Neuronal stem cell (in vitro differentiated cells): ENCODE measurements around the gene ZNF469.

ENCODE experiments used
- DNase-seq: peaks from one replicate; pipeline ENCODE4 v3.0.0-alpha.2; 2013; ENCODE audit warnings: low spot score
- H2AFZ ChIP-seq: one replicate; pipeline ENCODE4 v1.6.1; 2013; ENCODE audit warnings: mild to moderate bottlenecking, low read length, inconsistent platforms
- H2AK5ac ChIP-seq: 2 replicates; pipeline ENCODE4 v1.6.1; 2013; ENCODE audit warnings: low read depth, mild to moderate bottlenecking, inconsistent platforms, low read length, moderate library complexity, mixed read lengths
- H2BK120ac ChIP-seq: 2 replicates; pipeline ENCODE4 v1.6.1; 2013; ENCODE audit warnings: low read depth, mild to moderate bottlenecking, inconsistent platforms, low read length, moderate library complexity, mixed read lengths
- H2BK12ac ChIP-seq: one replicate; pipeline ENCODE4 v1.6.1; 2013; ENCODE audit warnings: low read length, inconsistent platforms
- H2BK15ac ChIP-seq: 2 replicates; pipeline ENCODE4 v1.6.1; 2013; ENCODE audit warnings: mild to moderate bottlenecking, low read length, inconsistent platforms, mixed read lengths
- H2BK5ac ChIP-seq: one replicate; pipeline ENCODE4 v1.6.1; 2013; ENCODE audit warnings: inconsistent platforms, mild to moderate bottlenecking, low read length, moderate library complexity
- H3K14ac ChIP-seq: one replicate; pipeline ENCODE4 v1.6.1; 2013; ENCODE audit warnings: low read length, inconsistent platforms
- H3K18ac ChIP-seq: 2 replicates; pipeline ENCODE4 v1.6.1; 2013; ENCODE audit warnings: low read length, inconsistent platforms
- H3K23ac ChIP-seq: 2 replicates; pipeline ENCODE4 v1.6.1; 2013; ENCODE audit warnings: low read depth, mild to moderate bottlenecking, mixed read lengths, low read length, inconsistent platforms; ENCODE audit not compliant: poor library complexity
- H3K27ac ChIP-seq: replicated peaks from 3 replicates; pipeline ENCODE4 v1.5.1; 2013; ENCODE audit warnings: low read length, inconsistent platforms
- H3K27me3 ChIP-seq, 3 experiments: 2 replicates each; pipeline ENCODE4 v1.6.1; 2013; ENCODE audit warnings: low read length in 3 of 3, mild to moderate bottlenecking in 2 of 3, inconsistent platforms in 1 of 3, low read depth in 1 of 3, mixed read lengths in 1 of 3, moderate library complexity in 1 of 3; ENCODE audit not compliant: control insufficient read depth in 3 of 3, insufficient read depth in 3 of 3
- H3K36me3 ChIP-seq, 2 donors: replicated peaks in 1 of 2; 2 replicates each; pipeline ENCODE4 v1.6.1; 2013; ENCODE audit warnings: low read length in 2 of 2; ENCODE audit not compliant: control insufficient read depth in 2 of 2, insufficient read depth in 2 of 2
- H3K4ac ChIP-seq: 2 replicates; pipeline ENCODE4 v1.6.1; 2013; ENCODE audit warnings: inconsistent platforms, mild to moderate bottlenecking, low read length, moderate library complexity
- H3K4me1 ChIP-seq, 2 donors: 1 replicate in 1 of 2; 2 replicates in 1 of 2; pipeline ENCODE4 v1.6.1; 2013; ENCODE audit warnings: low read length in 2 of 2, low read depth in 1 of 2; ENCODE audit not compliant: control insufficient read depth in 2 of 2, insufficient read depth in 1 of 2
- H3K4me2 ChIP-seq: one replicate; pipeline ENCODE4 v1.6.1; 2013; ENCODE audit warnings: mild to moderate bottlenecking, low read length, inconsistent platforms; ENCODE audit not compliant: insufficient read depth, poor library complexity, severe bottlenecking
- H3K4me3 ChIP-seq, 2 donors: 2 replicates each; pipeline ENCODE4 v1.5.1; 2013; ENCODE audit warnings: low read length in 2 of 2, mild to moderate bottlenecking in 2 of 2, inconsistent platforms in 1 of 2, moderate library complexity in 1 of 2
- H3K79me1 ChIP-seq: one replicate; pipeline ENCODE4 v1.6.1; 2013; ENCODE audit warnings: low read depth, mild to moderate bottlenecking, inconsistent platforms, low read length, moderate library complexity
- H3K9ac ChIP-seq: one replicate; pipeline ENCODE4 v1.6.1; 2013; ENCODE audit warnings: mild to moderate bottlenecking, low read depth, low read length, inconsistent platforms; ENCODE audit not compliant: poor library complexity
- H3K9me3 ChIP-seq, 2 donors: replicated peaks in 1 of 2; 2 replicates each; pipeline versions ENCODE3 to v1.6.1; 2013; ENCODE audit warnings: low read length in 2 of 2, mild to moderate bottlenecking in 2 of 2, inconsistent platforms in 1 of 2, low read depth in 1 of 2, mixed read lengths in 1 of 2, moderate library complexity in 1 of 2; ENCODE audit not compliant: control insufficient read depth in 2 of 2, insufficient read depth in 1 of 2
- H4K8ac ChIP-seq: one replicate; pipeline ENCODE4 v1.6.1; 2013; ENCODE audit warnings: low read depth, mild to moderate bottlenecking, inconsistent platforms, low read length, moderate library complexity
- H4K91ac ChIP-seq: one replicate; pipeline ENCODE4 v1.6.1; 2013; ENCODE audit warnings: low read length, low read depth, mild to moderate bottlenecking, inconsistent platforms; ENCODE audit not compliant: poor library complexity
- WGBS, 2 donors: extraction: QIAGEN DNeasy Blood & Tissue Kit; methylation state at CpG; one replicate each; pipeline ENCODE4 v1.1.7; 2013; ENCODE audit warnings: missing lambda C conversion rate in 2 of 2, mixed read lengths in 1 of 2; ENCODE audit not compliant: insufficient read length in 2 of 2, insufficient replicate concordance in 1 of 2; ENCODE audit errors: extremely low coverage in 2 of 2; 5-methylcytosine and 5-hydroxymethylcytosine counted together

ZNF469 gene

DNA sequence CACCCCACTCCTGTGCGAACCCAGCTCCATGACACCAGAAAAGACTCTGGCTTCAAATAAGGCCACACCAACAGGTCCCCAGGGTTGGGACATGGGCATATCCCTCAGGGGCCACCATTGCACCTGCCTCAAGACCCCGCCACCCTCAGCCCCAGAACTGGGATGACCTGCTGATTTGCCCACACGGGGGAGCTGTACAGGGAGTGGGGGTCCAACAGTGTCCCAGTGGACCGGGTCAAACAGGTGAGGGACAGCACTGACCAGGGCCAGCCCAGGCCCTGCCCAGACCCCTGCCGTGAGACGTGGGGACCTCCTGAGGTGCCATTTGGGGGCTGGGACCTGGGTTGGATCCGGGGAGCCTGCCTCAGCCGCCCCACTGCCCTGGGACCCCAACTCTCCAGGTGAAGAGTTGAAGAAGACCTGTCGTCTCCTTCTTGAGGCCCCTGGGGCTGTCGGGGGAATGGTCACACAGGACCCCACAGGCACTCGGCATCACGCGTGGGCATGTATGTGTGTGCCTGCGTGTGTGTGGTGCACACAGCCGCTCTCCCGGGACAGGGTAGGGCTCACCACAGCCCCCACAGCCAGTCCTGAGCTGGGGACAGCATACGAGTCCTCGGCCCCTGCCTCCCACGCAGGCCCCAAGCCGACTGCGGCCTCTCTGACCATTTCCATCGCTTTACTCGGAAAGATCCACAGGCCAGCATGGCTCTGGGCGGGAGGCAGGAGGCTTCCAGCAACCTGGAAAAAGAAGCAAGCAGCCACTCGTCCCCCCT is 34.2 kb upstream of the ZNF469 start:
- H3K27ac ChIP-seq = no peak overlapping the region
- WGBS, 2 donors = no CpG with 5 or more reads among the region's 25 CpGs
- peak overlapping the region; percentile 61 for H2BK120ac ChIP-seq
- H4K8ac ChIP-seq = no peak overlapping the region
- H3K4me1 ChIP-seq = peaks cover 0 to 1% of the 10 kb centered on the region in 2 donors
- peaks cover 0 to 13% (median 0%) of the 10 kb centered on the region in 3 experiments for H3K27me3 ChIP-seq
- no peak overlapping the region for H3K4ac ChIP-seq
- H4K91ac ChIP-seq = peak overlapping the region; percentile 49
- peak overlapping the region; percentile 6 for H2BK15ac ChIP-seq
- no peak overlapping the region for H3K4me3 ChIP-seq
- H3K9me3 ChIP-seq = peaks cover 0 to 4% of the 10 kb centered on the region in 2 donors
- peak overlapping the region; percentile 90 for H3K18ac ChIP-seq
- H2AK5ac ChIP-seq = peak overlapping the region; percentile 79
- no peak overlapping the region for H3K9ac ChIP-seq
- H3K14ac ChIP-seq = peak overlapping the region; percentile 40
- peak overlapping the region; percentile 39 for H2BK5ac ChIP-seq
- H2AFZ ChIP-seq = no peak overlapping the region
- peaks cover 3% of the 10 kb centered on the region for H3K79me1 ChIP-seq
- no peaks in the 10 kb centered on the region for H3K36me3 ChIP-seq
- H2BK12ac ChIP-seq = peak overlapping the region; percentile 73
- peak overlapping the region; percentile 93 for H3K23ac ChIP-seq
- no peak for DNase-seq
- H3K4me2 ChIP-seq = no peak overlapping the region

GRCh38 chr16:88349153-88349902 is 33.4 kb upstream of the ZNF469 start:
- peak overlapping the region; percentile 49 for H4K91ac ChIP-seq
- H3K14ac ChIP-seq = peak overlapping the region; percentile 40
- H3K18ac ChIP-seq = peak overlapping the region; percentile 20
- H2BK5ac ChIP-seq = no peak overlapping the region
- H3K27me3 ChIP-seq = peaks cover 0 to 13% (median 0%) of the 10 kb centered on the region in 3 experiments
- H2AFZ ChIP-seq = no peak overlapping the region
- H3K4me1 ChIP-seq = peaks cover 0 to 1% of the 10 kb centered on the region in 2 donors
- peak overlapping the region; percentile 43 for H2BK12ac ChIP-seq
- peak overlapping the region in 1 of 2 donors; percentile 51 for H3K4me3 ChIP-seq
- WGBS, 2 donors = no CpG with 5 or more reads among the region's 12 CpGs
- peak overlapping the region; percentile 4 for H4K8ac ChIP-seq
- no peak overlapping the region for H3K4ac ChIP-seq
- H3K9ac ChIP-seq = peak overlapping the region; percentile 12
- H3K23ac ChIP-seq = peak overlapping the region; percentile 93
- H3K9me3 ChIP-seq = peaks cover 0 to 4% of the 10 kb centered on the region in 2 donors
- no peak for DNase-seq
- no peak overlapping the region for H3K27ac ChIP-seq
- H3K4me2 ChIP-seq = no peak overlapping the region
- H2BK15ac ChIP-seq = peak overlapping the region; percentile 6
- no peaks in the 10 kb centered on the region for H3K36me3 ChIP-seq
- peaks cover 3% of the 10 kb centered on the region for H3K79me1 ChIP-seq
- H2BK120ac ChIP-seq = peak overlapping the region; percentile 61
- H2AK5ac ChIP-seq = peak overlapping the region; percentile 79

- no peaks in the 10 kb centered on the region for H3K36me3 ChIP-seq
- H3K14ac ChIP-seq = peak overlapping the region; percentile 89
- no peak overlapping the region for H2AFZ ChIP-seq
- no peak overlapping the region for H3K4me2 ChIP-seq
- H2BK5ac ChIP-seq = peak overlapping the region; percentile 66
- H3K27ac ChIP-seq = no peak overlapping the region
- DNase-seq = no peak
- peaks cover 0 to 13% (median 0%) of the 10 kb centered on the region in 3 experiments for H3K27me3 ChIP-seq
- peak overlapping the region; percentile 60 for H3K18ac ChIP-seq
- no peak overlapping the region for H4K91ac ChIP-seq
- peak overlapping the region; percentile 43 for H4K8ac ChIP-seq
- H3K4ac ChIP-seq = peak overlapping the region; percentile 5
- H3K4me1 ChIP-seq = peaks cover 0 to 1% of the 10 kb centered on the region in 2 donors
- H3K9me3 ChIP-seq = peaks cover 0 to 4% of the 10 kb centered on the region in 2 donors
- WGBS, 2 donors = 100% methylated on average over 2 of the region's 32 CpGs; no CpG with 5 or more reads in 1 of the 2 donors
- H3K79me1 ChIP-seq = peaks cover 3% of the 10 kb centered on the region
- H3K4me3 ChIP-seq = peak overlapping the region in 1 of 2 donors; percentile 51
- no peak overlapping the region for H3K9ac ChIP-seq
- H2BK120ac ChIP-seq = no peak overlapping the region
- H2BK15ac ChIP-seq = no peak overlapping the region
- no peak overlapping the region for H2BK12ac ChIP-seq
- peak overlapping the region; percentile 89 for H2AK5ac ChIP-seq
- H3K23ac ChIP-seq = peak overlapping the region; percentile 73
Observed at GRCh38 chr16:88349903-88350900, 32.6 kb upstream of the ZNF469 start.
